ENCODE data around the gene INSC. TPM values are rescaled to one million over a fixed set of nuclear protein-coding genes. Genes with fewer than 3 reads are reported as not detected.

The INSC gene
- total and polyA plus RNA-seq, 2 experiments from 2014 or later, result 0.97 to 1.5 TPM

GRCh38 chr11:15166204-15166603, 51.5 kb downstream of the INSC start:
- Histone ChIP-seq H3K4me2 (no peak overlapping the region), H3K27me3 (ENCODE audit: insufficient read depth) (no peaks in the 10 kb centered on the region), H2AFZ (no peak overlapping the region), H3K9me2 (ENCODE audit: insufficient read depth) (no peaks in the 10 kb centered on the region), H3K4me3 (no peak overlapping the region), H3K4me1 (ENCODE audit: insufficient read depth) (no peaks in the 10 kb centered on the region), H3K36me3 (ENCODE audit: insufficient read depth) (no peaks in the 10 kb centered on the region), H3F3A (replicated peaks; ENCODE audit: low read depth) (no peaks in the 10 kb centered on the region), H3K79me2 (replicated peaks; ENCODE audit: insufficient read depth) (no peaks in the 10 kb centered on the region), H4K20me1 (replicated peaks; ENCODE audit: insufficient read depth) (no peaks in the 10 kb centered on the region), H3K27ac (ENCODE audit: low read depth) (no peak overlapping the region)
- no peak for ATAC-seq
- H3K4me1 Mint-ChIP-seq, result no peaks in the 10 kb centered on the region
- no peaks in the 10 kb centered on the region for H3K36me3 Mint-ChIP-seq (ENCODE audit: low read depth)
- H3K9me3 Mint-ChIP-seq, result no peaks in the 10 kb centered on the region
- no peak for TF ChIP-seq EZH2 (IDR thresholded peaks at IDR 0.05; ENCODE audit: low read depth, unreplicated experiment)
- TF ChIP-seq ZNF462 (CRISPR knock-in tag; IDR thresholded peaks at IDR 0.05), result no peak
- TF ChIP-seq CTCF (conservative IDR thresholded peaks at IDR 0.05; ENCODE audit: low read depth in 2 of 2), result no peak
- no peak for TF ChIP-seq EZH2phosphoT487 (IDR thresholded peaks at IDR 0.05; ENCODE audit: unreplicated experiment)
- no peak for TF ChIP-seq ETS1 (IDR thresholded peaks at IDR 0.05)
- TF ChIP-seq REST (IDR thresholded peaks at IDR 0.05; ENCODE audit: unreplicated experiment), result no peak
- TF ChIP-seq JUNB (IDR thresholded peaks at IDR 0.05; ENCODE audit: unreplicated experiment), result no peak
- no peak for TF ChIP-seq NANOG (IDR thresholded peaks at IDR 0.05; ENCODE audit: borderline replicate concordance)
- TF ChIP-seq ZNF114 (CRISPR knock-in tag; IDR thresholded peaks at IDR 0.05), result no peak
- TF ChIP-seq STAT1 (IDR thresholded peaks at IDR 0.05; ENCODE audit: unreplicated experiment), result no peak
- no peak for TF ChIP-seq POLR2AphosphoS5 (IDR thresholded peaks at IDR 0.05; ENCODE audit: low read depth)
- TF ChIP-seq ZNF331 (CRISPR knock-in tag; IDR thresholded peaks at IDR 0.05; ENCODE audit: low read depth), result no peak
- no peak for TF ChIP-seq CREB1 (CRISPR knock-in tag; IDR thresholded peaks at IDR 0.05; ENCODE audit: low read depth)
- H3K4me3 Mint-ChIP-seq, result no peak overlapping the region
- DNase-seq (ENCODE audit: low spot score), result no peak
- peaks cover 7% of the 10 kb centered on the region for H3K27me3 Mint-ChIP-seq (ENCODE audit: insufficient read depth, low read depth, poor library complexity)
- H3K27ac Mint-ChIP-seq, result no peak overlapping the region

Measured in GM23338 (cell line).